Activated naive CD4-positive, alpha-beta T cell treated with anti-CD3 and anti-CD28 coated beads for 36 hours (primary cell): Measurements from ENCODE around the gene DNAH9. TPM values are rescaled to one million over a fixed set of nuclear protein-coding genes. Genes with fewer than 3 reads are reported as not detected.

ENCODE experiments used
- CTCF ChIA-PET: fragments of 350-600 bp; sonication (Branson Sonifier 250); formaldehyde crosslinking; loops from one replicate; lab custom pipeline; 2021; ENCODE audit warnings: antibody characterized with exemption; lab: Charles Lee
- DNase-seq: peaks from one replicate; pipeline ENCODE4 v3.0.0-alpha.2; 2020
- H3K27ac Mint-ChIP-seq: one replicate; pipeline ENCODE4 v1.8.0; 2021; ENCODE audit warnings: mild to moderate bottlenecking, mixed read lengths
- H3K27me3 Mint-ChIP-seq: one replicate; pipeline ENCODE4 v1.8.0; 2021; ENCODE audit warnings: low read depth, mixed read lengths
- H3K36me3 Mint-ChIP-seq: one replicate; pipeline ENCODE4 v1.8.0; 2021; ENCODE audit warnings: low read depth, mixed read lengths
- H3K4me1 Mint-ChIP-seq: one replicate; pipeline ENCODE4 v1.8.0; 2021; ENCODE audit warnings: low read depth, mixed read lengths
- H3K4me3 Mint-ChIP-seq: one replicate; pipeline ENCODE4 v1.8.0; 2021; ENCODE audit warnings: mild to moderate bottlenecking, moderate library complexity, mixed read lengths
- H3K9me3 Mint-ChIP-seq: one replicate; pipeline ENCODE4 v1.8.0; 2021; ENCODE audit warnings: mixed read lengths
- intact Hi-C: fragments of 100-400 bp; cut with micrococcal nuclease; formaldehyde crosslinking; loops from one replicate; pipeline ENCODE4 v1.15.1; 2023
- total RNA-seq, 2 experiments: library from RNA; stranded (reverse); gene quantifications; one replicate each; pipeline ENCODE4 v1.2.3, GENCODE V29; 2021

The DNAH9 gene
- total RNA-seq, 2 experiments from 2014 or later = not detected

DNA sequence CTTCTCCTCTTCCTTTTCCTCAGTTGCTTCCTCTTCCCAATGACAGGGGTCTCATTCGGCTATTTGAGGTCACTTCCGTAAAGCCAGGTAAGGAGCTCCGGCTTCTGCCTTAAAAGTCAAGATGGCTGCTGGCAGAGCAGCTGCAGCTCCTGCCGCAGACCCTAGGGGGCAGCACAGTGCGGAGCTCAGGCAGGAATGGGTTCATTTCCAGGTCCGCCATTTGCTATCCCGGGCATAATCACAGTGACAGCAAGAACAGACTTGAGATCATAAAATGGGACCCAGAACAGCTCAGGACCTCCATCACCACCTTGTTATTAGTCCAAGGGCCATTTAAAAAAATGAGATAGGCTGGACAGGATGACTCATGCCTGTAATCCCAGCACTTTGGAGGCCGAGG is 199.5 kb downstream of the DNAH9 start:
- Mint-ChIP-seq H3K27ac (no peak overlapping the region), H3K27me3 (no peaks in the 10 kb centered on the region), H3K4me3 (no peak overlapping the region), H3K36me3 (no peaks in the 10 kb centered on the region), H3K9me3 (no peaks in the 10 kb centered on the region), H3K4me1 (no peaks in the 10 kb centered on the region)
- intact Hi-C loops = no loop called here
- CTCF ChIA-PET = no interaction called here
- DNase-seq = no peak

DNA sequence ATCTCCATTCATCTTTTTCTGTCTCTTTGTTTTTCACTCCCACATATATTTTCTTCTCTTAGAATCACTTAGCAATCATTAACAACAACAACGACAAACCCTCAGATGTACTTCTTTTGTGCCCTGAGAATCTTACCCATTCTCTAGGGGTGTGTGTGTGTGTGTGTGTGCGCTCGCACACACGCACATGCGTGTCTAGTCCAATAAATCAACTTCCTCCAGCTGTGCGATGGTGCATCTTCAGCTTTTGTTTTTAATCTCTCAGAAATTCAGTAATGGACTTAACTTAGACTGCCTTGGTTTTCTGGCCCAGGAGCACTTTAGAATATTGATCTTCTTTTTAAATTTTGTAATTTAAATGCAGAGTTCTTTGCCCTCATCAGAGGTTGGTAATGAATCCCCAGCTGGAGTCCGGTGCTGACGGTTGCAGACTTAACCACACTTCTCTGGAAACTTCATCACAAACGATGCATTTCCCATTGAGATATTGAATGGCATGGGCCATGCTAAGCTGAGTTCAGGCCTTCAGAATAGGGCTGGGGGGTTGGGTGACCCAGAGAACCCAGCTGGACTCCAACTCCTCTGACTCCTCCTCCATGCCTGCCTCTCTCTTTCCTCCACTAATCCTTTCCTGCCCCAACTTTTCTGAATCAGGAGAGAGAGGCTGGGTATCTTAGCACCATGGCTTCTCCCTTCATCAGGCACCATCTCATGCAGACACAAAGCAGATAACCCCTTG is 205.1 kb downstream of the DNAH9 start:
- Mint-ChIP-seq H3K27ac (no peak overlapping the region), H3K9me3 (peaks cover 4% of the 10 kb centered on the region)
- CTCF ChIA-PET = interaction anchor here (0.6 kb wide), 1 partner anchor 1429 kb away, joined by 3 read pairs; no protein-coding TSS in a partner anchor

DNA sequence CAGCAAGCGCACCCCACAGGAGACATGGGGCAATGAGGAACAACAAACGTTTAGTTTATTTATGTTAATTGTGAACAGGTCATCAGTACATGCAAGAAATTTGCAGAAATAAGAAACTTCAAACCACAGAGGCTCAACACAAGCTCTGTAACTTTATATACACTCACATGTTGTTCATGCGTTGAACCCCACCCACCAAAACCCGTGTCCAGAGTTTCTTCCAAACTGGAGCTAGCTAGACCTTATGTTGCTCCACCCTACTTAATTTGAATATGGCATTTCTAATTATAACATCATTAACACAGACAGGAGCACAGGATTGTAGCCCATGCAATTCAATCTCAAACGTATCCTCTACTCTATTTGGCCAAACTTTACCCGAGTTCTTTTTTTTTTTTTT is 206.9 kb downstream of the DNAH9 start:
- Mint-ChIP-seq H3K9me3 (peaks cover 4% of the 10 kb centered on the region), H3K27ac (no peak overlapping the region), H3K27me3 (peaks cover 5% of the 10 kb centered on the region), H3K4me1 (no peaks in the 10 kb centered on the region), H3K4me3 (no peak overlapping the region), H3K36me3 (no peaks in the 10 kb centered on the region)
- CTCF ChIA-PET = no interaction called here
- DNase-seq = no peak
- intact Hi-C loops = no loop called here

More for the DNA sequence above, 205.1 kb downstream of the DNAH9 start:
- no peak for DNase-seq
- Mint-ChIP-seq H3K36me3 (no peaks in the 10 kb centered on the region), H3K4me3 (no peak overlapping the region), H3K4me1 (no peaks in the 10 kb centered on the region), H3K27me3 (peaks cover 5% of the 10 kb centered on the region)
- intact Hi-C loops = no loop called here

DNA sequence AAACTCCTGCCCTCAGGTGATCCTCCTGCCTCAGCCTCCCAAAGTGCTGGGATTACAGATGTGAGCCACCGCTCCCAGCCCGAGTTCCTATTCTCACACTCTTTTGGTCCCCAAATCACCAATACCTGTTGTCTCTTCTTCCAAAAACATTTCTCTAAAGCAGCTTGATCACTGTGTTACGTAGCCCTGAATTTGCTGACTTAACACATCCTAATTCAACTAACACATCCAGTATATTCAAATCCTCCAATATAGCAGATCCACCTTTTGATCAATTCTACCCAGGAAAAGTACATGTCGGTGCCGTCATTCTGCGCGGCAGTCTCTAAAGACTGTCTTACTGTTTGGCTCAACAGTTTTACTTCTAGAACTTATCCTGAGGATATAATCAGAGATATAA is 207.7 kb downstream of the DNAH9 start:
- Mint-ChIP-seq H3K4me1 (no peaks in the 10 kb centered on the region), H3K4me3 (no peak overlapping the region), H3K9me3 (peaks cover 4% of the 10 kb centered on the region), H3K27me3 (peaks cover 5% of the 10 kb centered on the region), H3K36me3 (no peaks in the 10 kb centered on the region), H3K27ac (no peak overlapping the region)
- intact Hi-C loops = no loop called here
- CTCF ChIA-PET = no interaction called here
- DNase-seq = no peak

DNA sequence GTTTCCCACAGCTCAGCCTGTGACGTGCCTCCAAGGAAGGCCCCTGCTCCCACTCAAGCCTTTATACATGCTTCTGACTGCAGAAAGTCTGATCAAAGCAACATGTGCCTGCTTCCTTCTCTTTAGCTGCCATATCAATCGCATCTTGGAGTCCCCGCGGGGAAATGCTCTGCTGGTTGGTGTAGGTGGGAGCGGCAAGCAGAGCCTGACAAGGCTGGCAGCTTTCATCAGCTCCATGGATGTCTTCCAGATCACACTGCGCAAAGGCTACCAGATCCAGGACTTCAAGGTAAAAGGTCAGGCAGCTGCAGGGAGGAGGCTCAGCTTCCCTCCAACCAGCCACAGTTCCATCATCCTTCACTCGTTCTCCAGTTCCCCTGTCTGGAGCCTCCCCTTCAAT is 209.3 kb downstream of the DNAH9 start:
- CTCF ChIA-PET = no interaction called here
- peaks cover 4% of the 10 kb centered on the region for H3K9me3 Mint-ChIP-seq
- DNase-seq = no peak
- no peak overlapping the region for H3K27ac Mint-ChIP-seq
- intact Hi-C loops = no loop called here
- H3K4me3 Mint-ChIP-seq = no peak overlapping the region
- H3K27me3 Mint-ChIP-seq = peaks cover 5% of the 10 kb centered on the region
- no peaks in the 10 kb centered on the region for H3K4me1 Mint-ChIP-seq
- H3K36me3 Mint-ChIP-seq = no peaks in the 10 kb centered on the region

- Mint-ChIP-seq H3K27ac (no peak overlapping the region), H3K4me1 (no peaks in the 10 kb centered on the region), H3K36me3 (no peaks in the 10 kb centered on the region), H3K4me3 (no peak overlapping the region), H3K9me3 (no peaks in the 10 kb centered on the region), H3K27me3 (no peaks in the 10 kb centered on the region)
- DNase-seq = no peak
- intact Hi-C loops = no loop called here
- CTCF ChIA-PET = no interaction called here
Observed at GRCh38 chr17:11813278-11813677, 215.0 kb downstream of the DNAH9 start.

DNA sequence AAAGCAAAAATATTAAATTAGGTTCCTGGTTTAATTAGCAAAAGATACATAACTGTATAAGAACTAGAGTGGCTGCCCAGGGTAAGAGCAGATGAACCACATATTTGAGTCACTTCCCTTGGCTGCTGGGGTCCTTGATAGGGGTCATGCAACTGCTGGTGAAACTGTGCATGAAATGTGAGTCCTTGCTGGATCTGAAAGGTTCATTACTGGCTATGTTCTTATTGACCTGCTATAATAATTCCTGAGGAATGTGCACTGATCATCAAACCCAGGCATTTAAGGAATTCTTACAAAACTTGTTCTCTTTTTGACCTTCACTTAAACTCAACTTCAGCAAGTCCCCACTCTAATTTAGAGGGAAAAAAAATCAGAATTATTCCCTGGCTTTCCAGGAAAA is 215.6 kb downstream of the DNAH9 start:
- CTCF ChIA-PET = no interaction called here
- DNase-seq = no peak
- Mint-ChIP-seq H3K4me3 (no peak overlapping the region), H3K9me3 (no peaks in the 10 kb centered on the region), H3K27me3 (no peaks in the 10 kb centered on the region), H3K36me3 (no peaks in the 10 kb centered on the region), H3K27ac (no peak overlapping the region), H3K4me1 (no peaks in the 10 kb centered on the region)
- intact Hi-C loops = no loop called here

DNA sequence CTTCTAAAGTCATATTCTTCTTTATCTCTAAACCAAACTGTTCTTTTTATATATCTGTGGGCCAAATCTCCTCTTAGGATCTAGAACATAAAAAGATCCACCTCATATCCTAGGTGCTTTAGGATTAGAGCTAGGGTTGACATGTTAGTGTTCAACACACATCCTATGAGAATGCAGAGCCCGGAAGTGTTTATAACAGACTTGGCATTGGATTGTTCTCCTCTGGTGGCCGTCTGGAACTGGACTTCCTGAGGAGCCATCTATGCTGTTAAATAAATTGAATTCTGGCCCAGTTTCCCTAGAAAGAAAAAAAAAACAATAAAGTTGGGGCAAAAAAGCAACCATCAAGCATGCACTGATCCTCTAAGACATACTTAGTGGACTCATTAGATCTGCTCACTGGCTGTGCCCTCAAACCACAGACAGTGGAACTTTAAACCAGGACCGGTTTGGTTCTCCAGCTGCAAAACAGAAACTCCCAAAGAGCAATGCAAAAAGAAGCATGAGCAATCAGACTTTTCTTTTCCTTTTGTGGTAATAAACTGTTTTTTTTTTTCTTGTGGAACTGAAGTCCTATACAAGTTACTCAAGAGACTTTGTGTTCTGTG is 216.5 kb downstream of the DNAH9 start:
- Mint-ChIP-seq H3K4me3 (no peak overlapping the region), H3K27ac (no peak overlapping the region), H3K9me3 (no peaks in the 10 kb centered on the region), H3K4me1 (no peaks in the 10 kb centered on the region), H3K27me3 (no peaks in the 10 kb centered on the region), H3K36me3 (no peaks in the 10 kb centered on the region)
- intact Hi-C loops = no loop called here
- CTCF ChIA-PET = no interaction called here
- DNase-seq = no peak

- intact Hi-C loops = no loop called here
- Mint-ChIP-seq H3K4me3 (no peak overlapping the region), H3K9me3 (peaks cover 1% of the 10 kb centered on the region), H3K36me3 (no peaks in the 10 kb centered on the region), H3K4me1 (no peaks in the 10 kb centered on the region), H3K27ac (no peak overlapping the region), H3K27me3 (no peaks in the 10 kb centered on the region)
- CTCF ChIA-PET = no interaction called here
- no peak for DNase-seq
Observed at GRCh38 chr17:11816409-11816808, 218.1 kb downstream of the DNAH9 start.

DNA sequence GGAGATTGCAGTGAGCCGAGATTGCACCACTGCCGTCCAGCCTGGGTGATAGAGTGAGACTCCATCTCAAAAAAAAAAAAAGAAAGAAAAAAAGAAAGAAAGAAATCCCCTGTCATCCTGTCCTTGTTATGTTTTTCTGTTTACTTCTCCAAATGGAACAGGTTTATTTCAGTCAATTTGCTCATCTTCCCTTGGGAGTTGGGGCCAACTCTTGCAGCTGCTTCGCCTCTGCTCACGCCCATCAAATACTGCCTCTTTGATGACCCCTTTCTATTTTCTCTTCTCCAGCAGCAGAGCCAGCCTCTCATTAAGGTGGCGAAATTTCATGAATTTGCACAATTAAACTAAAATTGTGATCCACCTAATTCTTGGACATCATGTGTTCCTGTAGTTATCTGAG is 225.6 kb downstream of the DNAH9 start:
- CTCF ChIA-PET = no interaction called here
- intact Hi-C loops = no loop called here
- H3K9me3 Mint-ChIP-seq = peaks cover 1% of the 10 kb centered on the region
- H3K4me3 Mint-ChIP-seq = no peak overlapping the region
- H3K27me3 Mint-ChIP-seq = no peaks in the 10 kb centered on the region
- no peak for DNase-seq
- no peaks in the 10 kb centered on the region for H3K36me3 Mint-ChIP-seq
- no peak overlapping the region for H3K27ac Mint-ChIP-seq
- H3K4me1 Mint-ChIP-seq = no peaks in the 10 kb centered on the region

DNA sequence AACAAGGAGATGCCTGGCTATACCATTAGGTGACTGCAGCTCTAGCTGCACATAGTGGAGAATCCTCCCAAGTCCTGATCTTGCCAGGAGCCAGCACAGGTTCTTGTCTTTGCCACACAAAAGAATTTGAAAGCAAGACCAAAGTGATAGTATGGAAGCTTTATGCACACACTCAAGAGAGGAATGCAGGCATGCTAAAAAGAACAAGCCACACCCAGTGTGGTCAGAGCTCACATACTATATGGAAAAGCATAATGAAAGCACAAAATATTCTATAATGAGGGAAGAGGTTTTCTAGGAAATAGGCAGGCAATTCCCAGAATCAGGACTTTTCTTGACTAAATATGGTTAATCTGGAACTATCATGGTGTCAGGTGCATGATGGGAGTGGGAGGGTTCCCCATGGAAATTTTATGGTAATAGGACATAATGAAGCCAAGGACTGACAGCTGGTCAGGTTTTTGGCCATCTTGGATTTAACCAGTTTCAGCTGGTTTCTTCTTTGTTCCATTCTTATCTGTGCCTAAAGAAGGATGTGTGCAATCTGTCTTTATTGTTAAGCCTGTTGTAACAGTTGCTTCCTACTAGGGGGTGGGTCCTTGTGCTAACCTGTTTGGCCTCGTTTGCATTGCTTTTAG is 227.4 kb downstream of the DNAH9 start:
- no peak for DNase-seq
- intact Hi-C loops = no loop called here
- Mint-ChIP-seq H3K27me3 (no peaks in the 10 kb centered on the region), H3K4me3 (no peak overlapping the region), H3K36me3 (no peaks in the 10 kb centered on the region), H3K27ac (no peak overlapping the region), H3K9me3 (peaks cover 3% of the 10 kb centered on the region), H3K4me1 (no peaks in the 10 kb centered on the region)
- CTCF ChIA-PET = no interaction called here

GRCh38 chr17:11832401-11833137 is 234.3 kb downstream of the DNAH9 start:
- CTCF ChIA-PET = no interaction called here
- intact Hi-C loops = no loop called here
- Mint-ChIP-seq H3K27me3 (peaks cover 2% of the 10 kb centered on the region), H3K27ac (no peak overlapping the region), H3K36me3 (no peaks in the 10 kb centered on the region), H3K4me1 (no peaks in the 10 kb centered on the region), H3K9me3 (peaks cover 5% of the 10 kb centered on the region), H3K4me3 (no peak overlapping the region)
- no peak for DNase-seq
